Adrenal gland (tissue), 12 donors: ENCODE results near the gene PPP1R14D. TPM values are rescaled to one million over a fixed set of nuclear protein-coding genes. Genes with fewer than 3 reads are reported as not detected.
A peak's percentile ranks its signal among the peaks of the same experiment; 100 is the strongest.

Source experiments
- DNase-seq, 7 donors: peaks; one replicate each; pipeline ENCODE4 v3.0.0-alpha.2; 2019 to 2020
- H3K27ac ChIP-seq, 5 donors: fragments of 200-600 bp; sonication (generic) in 4 of 5; 1 replicate in 3 of 5; 2 replicates in 2 of 5; pipeline versions ENCODE4 v1.5.1 to v1.8.0; 2016 to 2020; ENCODE audit warnings: mild to moderate bottlenecking in 1 of 5
- H3K27me3 ChIP-seq: fragments of 200-600 bp; 2 replicates; pipeline ENCODE4 v1.8.0; 2021
- H3K36me3 ChIP-seq, 2 donors: fragments of 200-600 bp; replicated peaks in 1 of 2; 1 replicate in 1 of 2; 2 replicates in 1 of 2; pipeline versions ENCODE4 v1.5.1 to v1.8.0; 2018 to 2022
- H3K4me1 ChIP-seq, 2 donors: fragments of 200-600 bp; replicated peaks in 1 of 2; 1 replicate in 1 of 2; 2 replicates in 1 of 2; pipeline versions ENCODE4 v1.5.1 to v1.8.0; 2018 to 2021
- H3K4me3 ChIP-seq, 4 donors: fragments of 200-600 bp; sonication (generic) in 3 of 4; one replicate each; pipeline ENCODE4 v1.5.1; 2016 to 2018
- H3K9me3 ChIP-seq, 3 donors: fragments of 200-600 bp; sonication (generic) in 1 of 3; replicated peaks in 1 of 3; 1 replicate in 2 of 3; 2 replicates in 1 of 3; pipeline versions ENCODE4 v1.5.1 to v1.8.0; 2016 to 2021
- CTCF ChIP-seq, 6 experiments: fragments of 450-650 bp in 4 of 6; fragments of 200-600 bp in 2 of 6; sonication (generic) in 1 of 6; IDR thresholded peaks; 1 replicate in 5 of 6; 2 replicates in 1 of 6; pipeline versions ENCODE4 v1.5.1 to v1.8.0; 2016 to 2021; ENCODE audit warnings: antibody characterized with exemption in 6 of 6, mild to moderate bottlenecking in 2 of 6, moderate library complexity in 1 of 6
- POLR2A ChIP-seq, 2 donors: fragments of 450-650 bp; IDR thresholded peaks; one replicate each; pipeline ENCODE4 v1.6.1; 2017; ENCODE audit warnings: antibody characterized with exemption in 2 of 2, mild to moderate bottlenecking in 2 of 2, moderate library complexity in 1 of 2
- WGBS, 4 donors: extraction: QIAGEN DNeasy Blood & Tissue Kit in 2 of 4; methylation state at CpG; one replicate each; pipeline versions ENCODE4 v1.1.5 to v1.1.7; 2013 to 2017; 5-methylcytosine and 5-hydroxymethylcytosine counted together
- intact Hi-C, 2 donors: fragments of 100-400 bp; cut with DNase I; formaldehyde crosslinking; loops; one replicate each; pipeline versions ENCODE4 v1.14.1 to v1.15.0; 2022 to 2023
- polyA plus RNA-seq, 3 donors: library from polyadenylated mRNA; stranded (reverse); fragments of 200-250 nt in 2 of 3; fragments of 350-450 nt in 1 of 3; fragmentation: Illumina TruSeq in 1 of 3; extraction: RNeasy Lipid Tissue Mini Kit (QIAGEN cat#74804) in 1 of 3; gene quantifications; one replicate each; pipeline ENCODE4 v1.2.3, GENCODE V29; 2013 to 2014
- total RNA-seq, 9 donors: library from RNA; depleted of rRNA in 4 of 9; stranded (reverse); fragments of >200 nt in 4 of 9; fragments of 120-200 nt in 1 of 9; fragmentation: NEBNext Ultra II Directional in 1 of 9; extraction: Animal tissue kit (Norgen Biotek cat#: 25700) in 1 of 9; gene quantifications; one replicate each; pipeline versions ENCODE4 v1.1.0 to v1.2.4, GENCODE V29; 2013 to 2023
- donor health status: healthy with polysubstance abuse.
- donor health status: Bipolar disorder and iron deficiency.
- donor health status: DM: yes; HTN: yes; CAD: no.
- donor health status: DM: no; HTN: no; CAD: no.
- donor health status: DM: no; HTN: no; CAD: no.
- donor health status: DM: yes; HTN: yes; CAD: no.

Gene PPP1R14D
- total and polyA plus RNA-seq, 12 donors: not detected

GRCh38 chr15:40807028-40807887, 21.2 kb downstream of the PPP1R14D start, which contains the start of the genes DNAJC17 and ZFYVE19:
DNAJC17 (minus strand) TSS chr15:40807473; CDS start chr15:40807446, 27 bp downstream.
ZFYVE19 (plus strand) TSS chr15:40807089; CDS start chr15:40807590, 501 bp downstream.
- H3K27me3 ChIP-seq: no peaks in the 10 kb centered on the region
- peaks cover 0 to 12% of the 10 kb centered on the region in 2 donors for H3K36me3 ChIP-seq
- DNase-seq: peak; percentile 94 to 99 (median 97)
- TF ChIP-seq CTCF (IDR thresholded peaks at IDR 0.05): peak in 3 of 6 experiments; percentile 17 to 44 (median 20)
- peak; percentile 41 to 43 for TF ChIP-seq POLR2A (IDR thresholded peaks at IDR 0.05)
- no peaks in the 10 kb centered on the region for H3K9me3 ChIP-seq
- peak within 1 kb of the TSS; percentile 79 to 97 (median 88) for H3K27ac ChIP-seq
- H3K4me3 ChIP-seq: peak within 1 kb of the TSS; percentile 47 to 94 (median 71)
- 0 to 1% (median 0%) methylated on average over 30 to 64 of the region's 64 CpGs for WGBS, 4 donors
- H3K4me1 ChIP-seq: peaks cover 11 to 25% of the 10 kb centered on the region in 2 donors
- intact Hi-C loops: no loop called here

GRCh38 chr15:40806672-40807027, 21.9 kb downstream of the PPP1R14D start:
- Histone ChIP-seq H3K36me3 (peaks cover 0 to 12% of the 10 kb centered on the region in 2 donors), H3K9me3 (no peaks in the 10 kb centered on the region), H3K27ac (peak overlapping the region; percentile 79 to 97 (median 88)), H3K4me1 (peaks cover 11 to 25% of the 10 kb centered on the region in 2 donors), H3K27me3 (no peaks in the 10 kb centered on the region), H3K4me3 (peak overlapping the region in 3 of 4 donors; percentile 49 to 94 (median 93))
- 0 to 4% (median 2%) methylated on average over 2 of the region's 2 CpGs for WGBS, 4 donors
- TF ChIP-seq CTCF (IDR thresholded peaks at IDR 0.05): no peak
- TF ChIP-seq POLR2A (IDR thresholded peaks at IDR 0.05): no peak
- DNase-seq: no peak
- intact Hi-C loops: no loop called here

GRCh38 chr15:40803688-40804087, 24.8 kb downstream of the PPP1R14D start:
- no peak overlapping the region for H3K27ac ChIP-seq
- H3K4me3 ChIP-seq: no peak overlapping the region
- H3K27me3 ChIP-seq: no peaks in the 10 kb centered on the region
- H3K4me1 ChIP-seq: peaks cover 11 to 27% of the 10 kb centered on the region in 2 donors
- no peaks in the 10 kb centered on the region for H3K9me3 ChIP-seq
- DNase-seq: no peak
- TF ChIP-seq CTCF (IDR thresholded peaks at IDR 0.05) (no peak), POLR2A (IDR thresholded peaks at IDR 0.05) (no peak)
- no peaks in the 10 kb centered on the region for H3K36me3 ChIP-seq
- WGBS, 4 donors: 86 to 100% (median 93%) methylated on average over 1 of the region's 1 CpG
- intact Hi-C loops: no loop called here

GRCh38 chr15:40803076-40803475, 25.4 kb downstream of the PPP1R14D start:
- no peak overlapping the region for H3K4me3 ChIP-seq
- no peaks in the 10 kb centered on the region for H3K27me3 ChIP-seq
- no peaks in the 10 kb centered on the region for H3K36me3 ChIP-seq
- no peaks in the 10 kb centered on the region for H3K9me3 ChIP-seq
- no peak for TF ChIP-seq CTCF (IDR thresholded peaks at IDR 0.05)
- TF ChIP-seq POLR2A (IDR thresholded peaks at IDR 0.05): no peak
- WGBS, 4 donors: 86 to 95% (median 90%) methylated on average over 2 of the region's 2 CpGs
- peaks cover 9 to 21% of the 10 kb centered on the region in 2 donors for H3K4me1 ChIP-seq
- H3K27ac ChIP-seq: no peak overlapping the region
- no peak for DNase-seq
- intact Hi-C loops: no loop called here
